ENCODE measurements around the gene KCNQ2. TPM values are rescaled to one million over a fixed set of nuclear protein-coding genes. Genes with fewer than 3 reads are reported as not detected.
"Not testable (repeated sequence)": the region's sequence is repeated elsewhere in the genome, so short reads cannot be mapped to it uniquely, and the experiment has no call there.

KCNQ2 gene
- total and polyA plus RNA-seq, 5 donors, result under 0.01 to 2.3 (median 1.1) TPM; not detected in 2

DNA sequence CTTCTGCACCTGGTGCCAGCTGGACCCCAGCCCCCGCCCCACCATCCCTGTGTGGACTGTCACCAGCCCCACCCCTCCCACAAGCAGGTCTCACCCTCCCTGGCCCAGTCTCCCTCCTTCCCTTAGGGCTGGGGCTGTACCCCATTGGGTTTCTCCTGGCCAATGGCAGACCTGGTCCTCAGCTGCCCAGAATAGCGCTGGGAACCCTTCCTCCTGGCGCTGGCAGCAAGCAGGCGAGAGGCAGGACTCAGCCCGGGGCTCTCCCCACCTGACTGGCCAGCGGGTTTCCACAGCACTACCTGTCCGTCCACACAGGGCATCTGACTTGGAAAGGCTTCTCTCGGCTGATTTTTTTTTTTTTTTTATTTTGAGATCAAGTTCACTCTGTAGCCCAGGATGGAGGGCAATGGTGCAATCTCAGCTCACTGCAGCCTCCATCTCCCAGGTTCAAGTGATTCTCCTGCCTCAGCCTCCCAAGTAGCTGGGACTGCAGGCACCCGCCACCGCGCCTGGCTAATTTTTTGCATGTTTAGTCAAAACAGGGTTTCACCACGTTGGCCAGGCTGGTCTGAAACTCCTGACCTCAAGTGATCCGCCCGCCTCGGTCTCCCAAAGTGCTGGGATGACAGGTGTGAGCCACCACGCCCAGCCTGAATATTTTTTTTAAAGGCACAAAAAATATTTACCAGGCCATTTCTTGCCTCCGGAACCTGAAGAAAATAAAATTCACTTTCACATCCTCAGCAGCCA lies 89.7 kb downstream of the KCNQ2 start:
- H3K9me3 ChIP-seq (ENCODE audit: control insufficient read depth, low read length), result no peaks in the 10 kb centered on the region
- peak in 2 of 3 donors; percentile 18 to 42 for DNase-seq
- ATAC-seq, result no peak
- no peaks in the 10 kb centered on the region for H3K4me1 ChIP-seq (ENCODE audit: control insufficient read depth, insufficient read depth, low read length)
- H3K27me3 ChIP-seq (ENCODE audit: control insufficient read depth, insufficient read depth), result no peaks in the 10 kb centered on the region
- intact Hi-C loops (cut with DNase I), result loop anchor here in 2 of 4 donors (1.0 to 2.0 kb wide), 2 partner anchors 73 to 74 kb away; no protein-coding TSS in a partner anchor
- H3K4me3 ChIP-seq (ENCODE audit: low read length), result no peak overlapping the region
- H3K27ac ChIP-seq (ENCODE audit: low read length), result no peak overlapping the region
- 65% methylated on average over 17 of the region's 17 CpGs for WGBS

- H3K27me3 ChIP-seq (ENCODE audit: control insufficient read depth, insufficient read depth), result no peaks in the 10 kb centered on the region
- ATAC-seq (peak; percentile 33 to 38), DNase-seq (peak in 2 of 3 donors; percentile 57 to 64)
- H3K4me1 ChIP-seq (ENCODE audit: control insufficient read depth, insufficient read depth, low read length), result no peaks in the 10 kb centered on the region
- WGBS, result 20% methylated on average over 22 of the region's 22 CpGs
- no peaks in the 10 kb centered on the region for H3K9me3 ChIP-seq (ENCODE audit: control insufficient read depth, low read length)
- no peak overlapping the region for H3K27ac ChIP-seq (ENCODE audit: low read length)
- intact Hi-C loops (cut with DNase I), result loop anchor here (1.0 to 2.0 kb wide), 2 partner anchors 73 kb away; no protein-coding TSS in a partner anchor
- H3K4me3 ChIP-seq (ENCODE audit: low read length), result no peak overlapping the region
These were observed 90.5 kb downstream of the KCNQ2 start for GRCh38 chr20:63381781-63382431.

GRCh38 chr20:63380346-63380870 lies 92.0 kb downstream of the KCNQ2 start:
- H3K4me1 ChIP-seq (ENCODE audit: control insufficient read depth, insufficient read depth, low read length), result no peaks in the 10 kb centered on the region
- H3K4me3 ChIP-seq (ENCODE audit: low read length), result no peak overlapping the region
- H3K27ac ChIP-seq (ENCODE audit: low read length), result no peak overlapping the region
- H3K9me3 ChIP-seq (ENCODE audit: control insufficient read depth, low read length), result no peaks in the 10 kb centered on the region
- intact Hi-C loops (cut with DNase I), result loop anchor here in 2 of 4 donors (2.0 kb wide), 1 partner anchor 72 kb away; no protein-coding TSS in a partner anchor
- ATAC-seq (no peak), DNase-seq (peak in 2 of 3 donors; percentile 26 to 40)
- WGBS, result 89% methylated on average over 21 of the region's 21 CpGs
- H3K27me3 ChIP-seq (ENCODE audit: control insufficient read depth, insufficient read depth), result no peaks in the 10 kb centered on the region

GRCh38 chr20:63379872-63380271 lies 92.6 kb downstream of the KCNQ2 start:
- WGBS, result 88% methylated on average over 9 of the region's 9 CpGs
- not testable (repeated sequence) for H3K4me3 ChIP-seq (ENCODE audit: low read length); H3K27me3 ChIP-seq (ENCODE audit: control insufficient read depth, insufficient read depth); H3K9me3 ChIP-seq (ENCODE audit: control insufficient read depth, low read length); H3K27ac ChIP-seq (ENCODE audit: low read length); H3K4me1 ChIP-seq (ENCODE audit: control insufficient read depth, insufficient read depth, low read length); ATAC-seq
- peak in 1 of 3 donors; percentile 3 for DNase-seq
- intact Hi-C loops (cut with DNase I), result loop anchor here in 2 of 4 donors (2.0 kb wide), 1 partner anchor 71 kb away; no protein-coding TSS in a partner anchor

DNA sequence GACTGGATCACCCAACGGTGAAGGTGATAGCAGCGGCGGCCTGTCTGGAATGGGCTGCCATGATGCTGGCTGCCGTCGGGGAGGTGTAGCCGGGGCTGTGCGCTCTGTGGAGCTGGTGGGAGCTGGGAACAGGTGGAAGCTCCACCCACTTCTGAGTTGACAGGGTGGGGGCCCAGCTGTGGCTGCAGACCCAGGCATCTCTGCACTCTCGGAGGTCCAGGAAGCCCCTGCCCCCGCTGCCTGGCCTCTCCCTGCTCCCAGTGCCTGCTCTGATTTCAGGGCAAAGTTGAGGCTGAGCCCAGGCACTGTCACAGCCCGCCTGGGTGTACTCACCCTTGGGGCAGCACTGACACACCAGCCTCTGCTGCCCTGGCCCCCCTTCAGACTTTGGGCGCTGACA lies 93.2 kb downstream of the KCNQ2 start:
- peak in 2 of 3 donors; percentile 24 to 41 for DNase-seq
- Histone ChIP-seq H3K9me3 (ENCODE audit: control insufficient read depth, low read length) (no peaks in the 10 kb centered on the region), H3K4me1 (ENCODE audit: control insufficient read depth, insufficient read depth, low read length) (no peaks in the 10 kb centered on the region), H3K4me3 (ENCODE audit: low read length) (no peak overlapping the region), H3K27ac (ENCODE audit: low read length) (no peak overlapping the region), H3K27me3 (ENCODE audit: control insufficient read depth, insufficient read depth) (no peaks in the 10 kb centered on the region)
- WGBS, result 78% methylated on average over 11 of the region's 11 CpGs
- intact Hi-C loops (cut with DNase I), result no loop called here
- no peak for ATAC-seq

DNA sequence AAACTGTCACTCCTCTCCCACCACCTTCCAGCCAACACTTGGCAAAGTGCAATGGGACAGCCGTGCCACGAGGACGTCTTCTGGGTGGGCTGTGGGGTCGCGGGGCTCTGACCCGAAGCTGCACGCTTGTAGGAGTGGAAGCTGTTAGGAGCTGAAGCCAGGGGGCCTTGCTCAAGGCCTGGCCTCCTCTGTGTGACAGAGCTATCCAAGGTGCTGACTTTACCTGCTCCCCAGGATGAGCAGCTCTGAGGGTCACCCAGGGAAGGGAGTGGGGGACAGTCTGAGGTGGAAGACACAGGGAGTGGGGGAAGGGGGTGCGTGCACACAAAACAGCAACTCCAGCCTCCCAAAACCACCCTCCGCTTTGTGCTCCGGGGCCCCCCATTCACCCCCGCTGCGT lies 93.8 kb downstream of the KCNQ2 start:
- H3K27me3 ChIP-seq (ENCODE audit: control insufficient read depth, insufficient read depth), result no peaks in the 10 kb centered on the region
- no peak overlapping the region for H3K27ac ChIP-seq (ENCODE audit: low read length)
- no peak overlapping the region for H3K4me3 ChIP-seq (ENCODE audit: low read length)
- no peaks in the 10 kb centered on the region for H3K9me3 ChIP-seq (ENCODE audit: control insufficient read depth, low read length)
- no peaks in the 10 kb centered on the region for H3K4me1 ChIP-seq (ENCODE audit: control insufficient read depth, insufficient read depth, low read length)
- ATAC-seq (no peak), DNase-seq (peak in 2 of 3 donors; percentile 22 to 27)
- intact Hi-C loops (cut with DNase I), result no loop called here
- WGBS, result 54% methylated on average over 12 of the region's 12 CpGs

GRCh38 chr20:63377951-63378381 lies 94.5 kb downstream of the KCNQ2 start:
- peak in 2 of 3 donors; percentile 11 to 27 for DNase-seq
- Histone ChIP-seq H3K9me3 (ENCODE audit: control insufficient read depth, low read length) (no peaks in the 10 kb centered on the region), H3K4me3 (ENCODE audit: low read length) (no peak overlapping the region), H3K27me3 (ENCODE audit: control insufficient read depth, insufficient read depth) (no peaks in the 10 kb centered on the region), H3K27ac (ENCODE audit: low read length) (no peak overlapping the region), H3K4me1 (ENCODE audit: control insufficient read depth, insufficient read depth, low read length) (no peaks in the 10 kb centered on the region)
- WGBS, result 34% methylated on average over 15 of the region's 15 CpGs
- intact Hi-C loops (cut with DNase I), result no loop called here
- ATAC-seq, result no peak

DNA sequence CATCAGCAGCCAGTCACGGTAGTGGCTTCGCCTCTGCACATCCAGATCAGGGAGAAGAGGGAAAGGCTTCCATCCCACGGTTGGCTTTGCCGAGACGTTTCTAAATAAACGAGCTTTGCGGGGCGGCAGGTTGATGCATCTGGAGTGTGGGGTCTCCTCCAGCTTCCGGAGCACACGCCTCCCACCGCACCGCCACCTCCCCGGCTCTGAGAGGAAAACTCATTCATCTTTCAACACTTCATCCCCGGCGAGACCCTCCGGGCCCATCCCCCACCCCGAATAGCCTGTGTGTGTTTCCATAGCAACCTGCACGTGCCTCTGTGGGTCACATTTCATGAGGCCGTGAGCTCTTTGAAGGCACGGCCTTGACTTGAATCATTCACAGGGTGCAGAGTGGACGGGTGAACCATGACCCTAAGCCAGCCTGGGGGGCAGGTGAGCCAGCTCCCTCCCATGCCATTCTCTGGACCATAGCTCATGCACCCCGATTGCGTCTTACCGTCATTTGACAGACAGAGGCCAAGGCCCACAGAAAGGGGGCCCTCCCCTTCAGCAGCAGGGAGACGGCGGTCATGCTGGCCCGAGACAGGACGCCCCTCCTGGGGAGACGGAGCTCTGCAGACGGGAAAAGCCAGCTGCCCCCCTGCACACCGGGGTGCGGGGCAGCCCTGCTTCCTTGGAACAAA lies 95.1 kb downstream of the KCNQ2 start:
- no peaks in the 10 kb centered on the region for H3K9me3 ChIP-seq (ENCODE audit: control insufficient read depth, low read length)
- H3K27me3 ChIP-seq (ENCODE audit: control insufficient read depth, insufficient read depth), result no peaks in the 10 kb centered on the region

GRCh38 chr20:63376283-63377250 lies 95.9 kb downstream of the KCNQ2 start:
- intact Hi-C loops (cut with DNase I), result no loop called here
- ATAC-seq (no peak), DNase-seq (peak in 2 of 3 donors; percentile 49 to 50)
- Histone ChIP-seq H3K4me1 (ENCODE audit: control insufficient read depth, insufficient read depth, low read length) (no peaks in the 10 kb centered on the region), H3K27me3 (ENCODE audit: control insufficient read depth, insufficient read depth) (no peaks in the 10 kb centered on the region), H3K4me3 (ENCODE audit: low read length) (no peak overlapping the region), H3K9me3 (ENCODE audit: control insufficient read depth, low read length) (no peaks in the 10 kb centered on the region), H3K27ac (ENCODE audit: low read length) (no peak overlapping the region)
- 54% methylated on average over 31 of the region's 31 CpGs for WGBS

More for the DNA sequence above, 95.1 kb downstream of the KCNQ2 start:
- peak in 2 of 3 donors; percentile 29 to 41 for DNase-seq
- ATAC-seq, result no peak
- H3K27ac ChIP-seq (ENCODE audit: low read length), result no peak overlapping the region
- H3K4me3 ChIP-seq (ENCODE audit: low read length), result no peak overlapping the region
- 10% methylated on average over 32 of the region's 32 CpGs for WGBS
- H3K4me1 ChIP-seq (ENCODE audit: control insufficient read depth, insufficient read depth, low read length), result no peaks in the 10 kb centered on the region
- intact Hi-C loops (cut with DNase I), result no loop called here

DNA sequence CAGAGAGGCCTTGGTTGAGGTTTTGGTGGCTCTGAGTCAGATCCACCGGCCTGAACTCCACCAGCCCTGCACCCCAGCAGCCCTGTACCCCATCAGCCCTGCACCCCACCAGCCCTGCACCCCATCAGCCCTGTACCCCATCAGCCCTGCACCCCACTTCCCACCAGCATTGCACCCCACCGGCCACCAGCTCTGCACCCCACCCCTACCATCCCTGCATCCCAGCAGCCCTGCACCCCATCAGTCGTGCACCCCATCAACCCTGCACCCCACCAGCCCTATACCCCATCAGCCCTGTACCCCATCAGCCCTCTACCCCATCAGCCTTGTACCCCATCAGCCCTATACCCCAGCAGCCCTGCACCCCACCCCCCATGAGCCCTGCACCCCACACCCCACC lies 97.0 kb downstream of the KCNQ2 start:
- 88% methylated on average over 3 of the region's 3 CpGs for WGBS
- intact Hi-C loops (cut with DNase I), result no loop called here
- peak in 2 of 3 donors; percentile 3 to 42 for DNase-seq

More for the DNA sequence above, 97.0 kb downstream of the KCNQ2 start:
- H3K27ac ChIP-seq (ENCODE audit: low read length), result no peak overlapping the region
- H3K9me3 ChIP-seq (ENCODE audit: control insufficient read depth, low read length), result no peaks in the 10 kb centered on the region
- no peak for ATAC-seq
- no peaks in the 10 kb centered on the region for H3K27me3 ChIP-seq (ENCODE audit: control insufficient read depth, insufficient read depth)
- H3K4me3 ChIP-seq (ENCODE audit: low read length), result no peak overlapping the region
- H3K4me1 ChIP-seq (ENCODE audit: control insufficient read depth, insufficient read depth, low read length), result no peaks in the 10 kb centered on the region
